HFFc6 (cell line): ENCODE data around the gene RGS6. TPM values are rescaled to one million over a fixed set of nuclear protein-coding genes. Genes with fewer than 3 reads are reported as not detected.

ENCODE experiments used
- DNase-seq: peaks from one replicate; pipeline ENCODE4 v3.0.0-alpha.2; 2018
- H3K27ac Mint-ChIP-seq: 2 replicates; pipeline ENCODE4 v1.8.0; 2020; ENCODE audit warnings: mild to moderate bottlenecking, mixed read lengths
- H3K27me3 Mint-ChIP-seq: 2 replicates; pipeline ENCODE4 v1.8.0; 2021; ENCODE audit warnings: mild to moderate bottlenecking, moderate library complexity, mixed read lengths; ENCODE audit not compliant: insufficient read depth
- H3K36me3 Mint-ChIP-seq: 2 replicates; pipeline ENCODE4 v1.8.0; 2021; ENCODE audit warnings: low read depth, mixed read lengths
- H3K4me1 Mint-ChIP-seq: 2 replicates; pipeline ENCODE4 v1.8.0; 2020; ENCODE audit warnings: low read depth, mixed read lengths
- H3K4me3 Mint-ChIP-seq: 2 replicates; pipeline ENCODE4 v1.8.0; 2020; ENCODE audit warnings: mild to moderate bottlenecking, moderate library complexity, mixed read lengths
- H3K9me3 Mint-ChIP-seq: 2 replicates; pipeline ENCODE4 v1.8.0; 2020; ENCODE audit warnings: mild to moderate bottlenecking, mixed read lengths
- total RNA-seq, 6 experiments: library from RNA; stranded (reverse); fragmentation: NEBNext Ultra II Directional; extraction: Animal tissue kit (Norgen Biotek cat#: 25700); gene quantifications; 2 replicates in 1 of 6; 3 replicates in 5 of 6; pipeline ENCODE4 v1.2.3, GENCODE V29; 2021
- TF ChIP-seq, protein P1 (sequence below): fragments of 200-600 bp; sonication (generic); IDR thresholded peaks from 2 replicates; pipeline ENCODE4 v1.5.0; 2021; ENCODE audit warnings: antibody characterized with exemption, mild to moderate bottlenecking

The RGS6 gene
- total RNA-seq, 6 experiments from 2014 or later, result not detected

- H3K27ac Mint-ChIP-seq, result no peak overlapping the region
- H3K27me3 Mint-ChIP-seq, result peaks cover 3% of the 10 kb centered on the region
- peaks cover 16% of the 10 kb centered on the region; the same call in 1 of the 2 replicates for H3K9me3 Mint-ChIP-seq
- no peak overlapping the region for H3K4me3 Mint-ChIP-seq
- no peaks in the 10 kb centered on the region for H3K36me3 Mint-ChIP-seq
- no peaks in the 10 kb centered on the region for H3K4me1 Mint-ChIP-seq
- DNase-seq, result no peak
- TF ChIP-seq, protein P1, sequence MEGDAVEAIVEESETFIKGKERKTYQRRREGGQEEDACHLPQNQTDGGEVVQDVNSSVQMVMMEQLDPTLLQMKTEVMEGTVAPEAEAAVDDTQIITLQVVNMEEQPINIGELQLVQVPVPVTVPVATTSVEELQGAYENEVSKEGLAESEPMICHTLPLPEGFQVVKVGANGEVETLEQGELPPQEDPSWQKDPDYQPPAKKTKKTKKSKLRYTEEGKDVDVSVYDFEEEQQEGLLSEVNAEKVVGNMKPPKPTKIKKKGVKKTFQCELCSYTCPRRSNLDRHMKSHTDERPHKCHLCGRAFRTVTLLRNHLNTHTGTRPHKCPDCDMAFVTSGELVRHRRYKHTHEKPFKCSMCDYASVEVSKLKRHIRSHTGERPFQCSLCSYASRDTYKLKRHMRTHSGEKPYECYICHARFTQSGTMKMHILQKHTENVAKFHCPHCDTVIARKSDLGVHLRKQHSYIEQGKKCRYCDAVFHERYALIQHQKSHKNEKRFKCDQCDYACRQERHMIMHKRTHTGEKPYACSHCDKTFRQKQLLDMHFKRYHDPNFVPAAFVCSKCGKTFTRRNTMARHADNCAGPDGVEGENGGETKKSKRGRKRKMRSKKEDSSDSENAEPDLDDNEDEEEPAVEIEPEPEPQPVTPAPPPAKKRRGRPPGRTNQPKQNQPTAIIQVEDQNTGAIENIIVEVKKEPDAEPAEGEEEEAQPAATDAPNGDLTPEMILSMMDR, result no peak
Measured at GRCh38 chr14:72332046-72332445, 399.8 kb downstream of the RGS6 start.

DNA sequence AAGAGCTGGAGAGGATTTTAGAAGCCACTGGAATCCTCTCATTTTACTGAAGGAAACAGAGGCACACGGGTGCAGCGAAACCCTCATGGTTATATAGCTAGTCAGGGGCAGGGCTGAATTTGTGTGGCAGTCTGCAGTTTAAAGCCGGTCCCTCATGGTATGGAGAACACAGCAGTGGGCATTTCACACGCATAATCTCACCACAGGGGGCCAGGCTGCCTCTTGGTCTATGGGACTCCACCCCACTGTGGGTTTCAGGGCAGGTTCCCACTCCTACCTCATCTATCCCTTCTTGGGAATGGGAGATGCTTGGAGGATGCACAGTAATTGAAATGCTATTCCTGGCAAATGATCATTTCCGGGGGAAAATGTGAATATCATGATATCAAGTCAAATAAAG lies 400.6 kb downstream of the RGS6 start:
- H3K27me3 Mint-ChIP-seq, result peaks cover 3% of the 10 kb centered on the region
- TF ChIP-seq, protein P1, result no peak
- no peak for DNase-seq
- no peak overlapping the region for H3K4me3 Mint-ChIP-seq
- H3K36me3 Mint-ChIP-seq, result no peaks in the 10 kb centered on the region
- no peak overlapping the region for H3K27ac Mint-ChIP-seq
- peaks cover 16% of the 10 kb centered on the region; the same call in 1 of the 2 replicates for H3K9me3 Mint-ChIP-seq
- no peaks in the 10 kb centered on the region for H3K4me1 Mint-ChIP-seq

DNA sequence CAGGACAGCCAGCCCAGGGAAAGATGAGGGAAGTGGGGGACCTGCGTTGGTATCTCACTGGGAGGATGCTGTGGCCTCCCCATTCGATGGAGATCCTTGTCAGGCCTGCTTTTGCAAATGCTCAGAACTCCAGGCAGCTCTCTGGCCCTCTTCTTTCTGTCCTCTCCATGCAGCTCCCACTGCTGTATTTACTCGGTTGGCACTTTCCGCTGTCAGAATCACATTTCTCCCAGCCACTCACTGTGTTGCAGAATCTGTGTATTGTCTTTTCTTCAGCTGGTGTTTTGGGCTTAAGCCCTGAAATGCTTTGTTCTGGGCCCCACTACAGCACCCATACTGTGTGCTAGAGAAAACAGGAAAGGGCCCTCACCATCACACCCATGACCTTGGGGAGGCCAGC lies 401.1 kb downstream of the RGS6 start:
- H3K9me3 Mint-ChIP-seq, result peaks cover 20% of the 10 kb centered on the region; the same call in 1 of the 2 replicates
- no peaks in the 10 kb centered on the region for H3K36me3 Mint-ChIP-seq
- peaks cover 5% of the 10 kb centered on the region for H3K27me3 Mint-ChIP-seq
- no peak overlapping the region for H3K4me3 Mint-ChIP-seq
- no peaks in the 10 kb centered on the region for H3K4me1 Mint-ChIP-seq
- no peak for DNase-seq
- no peak overlapping the region for H3K27ac Mint-ChIP-seq
- TF ChIP-seq, protein P1, result no peak

GRCh38 chr14:72336311-72336980 lies 404.2 kb downstream of the RGS6 start:
- no peak for DNase-seq
- H3K27ac Mint-ChIP-seq, result no peak overlapping the region
- TF ChIP-seq, protein P1, result no peak
- H3K4me1 Mint-ChIP-seq, result no peaks in the 10 kb centered on the region
- H3K9me3 Mint-ChIP-seq, result peaks cover 33% of the 10 kb centered on the region
- no peak overlapping the region for H3K4me3 Mint-ChIP-seq
- no peaks in the 10 kb centered on the region for H3K36me3 Mint-ChIP-seq
- H3K27me3 Mint-ChIP-seq, result peaks cover 5% of the 10 kb centered on the region

- TF ChIP-seq, protein P1, result no peak
- peaks cover 32% of the 10 kb centered on the region for H3K9me3 Mint-ChIP-seq
- no peak overlapping the region for H3K4me3 Mint-ChIP-seq
- H3K27ac Mint-ChIP-seq, result no peak overlapping the region
- no peak for DNase-seq
- no peaks in the 10 kb centered on the region for H3K4me1 Mint-ChIP-seq
- peaks cover 2% of the 10 kb centered on the region; the same call in 1 of the 2 replicates for H3K27me3 Mint-ChIP-seq
- no peaks in the 10 kb centered on the region for H3K36me3 Mint-ChIP-seq
Measured at GRCh38 chr14:72341237-72341636, 409.0 kb downstream of the RGS6 start.
